ENCODE measurements around the gene DLGAP1. TPM values are rescaled to one million over a fixed set of nuclear protein-coding genes. Genes with fewer than 3 reads are reported as not detected.

DLGAP1 gene
- total RNA-seq, 2 experiments from 2014 or later, result 0.31 to 0.36 TPM

- intact Hi-C loops (cut with DNase I, micrococcal nuclease), result no loop called here
- no peak for ATAC-seq (ENCODE audit: poor library complexity)
- no peak for DNase-seq
- Histone ChIP-seq H3K27ac (ENCODE audit: low read depth in 1 of 2, low read length in 2 of 2) (no peak overlapping the region), H3K9me3 (ENCODE audit: control insufficient read depth in 1 of 2, insufficient read depth in 1 of 2, low read length in 2 of 2) (no peaks in the 10 kb centered on the region), H3K27me3 (ENCODE audit: control insufficient read depth in 1 of 2, insufficient read depth in 2 of 2, low read length in 2 of 2) (no peaks in the 10 kb centered on the region), H3K4me3 (ENCODE audit: low read length) (no peak overlapping the region), H3K36me3 (ENCODE audit: insufficient read depth, low read length) (no peaks in the 10 kb centered on the region), H3K4me1 (ENCODE audit: insufficient read depth, low read length) (no peaks in the 10 kb centered on the region)
- no peaks in the 10 kb centered on the region for H3K36me3 Mint-ChIP-seq (ENCODE audit: low read depth)
- no peaks in the 10 kb centered on the region for H3K27me3 Mint-ChIP-seq
- TF ChIP-seq CTCF (IDR thresholded peaks at IDR 0.05), result no peak
- no peak overlapping the region for H3K4me3 Mint-ChIP-seq
- H3K9me3 Mint-ChIP-seq, result no peaks in the 10 kb centered on the region
- ChIA-PET CTCF (no interaction called here), POLR2A (no interaction called here)
- no peaks in the 10 kb centered on the region for H3K4me1 Mint-ChIP-seq (ENCODE audit: low read depth)
- no peak overlapping the region for H3K27ac Mint-ChIP-seq
Observed at GRCh38 chr18:4074647-4075046, 380.5 kb downstream of the DLGAP1 start.

- H3K4me1 Mint-ChIP-seq (ENCODE audit: low read depth), result no peaks in the 10 kb centered on the region
- Histone ChIP-seq H3K4me1 (ENCODE audit: insufficient read depth, low read length) (no peaks in the 10 kb centered on the region), H3K27me3 (ENCODE audit: control insufficient read depth in 1 of 2, insufficient read depth in 2 of 2, low read length in 2 of 2) (no peaks in the 10 kb centered on the region), H3K27ac (ENCODE audit: low read depth in 1 of 2, low read length in 2 of 2) (no peak overlapping the region), H3K36me3 (ENCODE audit: insufficient read depth, low read length) (no peaks in the 10 kb centered on the region), H3K9me3 (ENCODE audit: control insufficient read depth in 1 of 2, insufficient read depth in 1 of 2, low read length in 2 of 2) (peaks cover 0 to 5% of the 10 kb centered on the region in 2 experiments), H3K4me3 (ENCODE audit: low read length) (no peak overlapping the region)
- no peaks in the 10 kb centered on the region for H3K36me3 Mint-ChIP-seq (ENCODE audit: low read depth)
- no peak overlapping the region for H3K27ac Mint-ChIP-seq
- no peaks in the 10 kb centered on the region for H3K9me3 Mint-ChIP-seq
- DNase-seq, result no peak
- intact Hi-C loops (cut with DNase I, micrococcal nuclease), result loop anchor here in 1 of 2 experiments (5.0 kb wide), 2 partner anchors 297 to 787 kb away; no protein-coding TSS in a partner anchor
- ChIA-PET POLR2A (no interaction called here), CTCF (no interaction called here)
- H3K4me3 Mint-ChIP-seq, result no peak overlapping the region
- TF ChIP-seq CTCF (IDR thresholded peaks at IDR 0.05), result no peak
- ATAC-seq (ENCODE audit: poor library complexity), result no peak
- no peaks in the 10 kb centered on the region for H3K27me3 Mint-ChIP-seq
Observed at GRCh38 chr18:4069183-4069582, 385.9 kb downstream of the DLGAP1 start.

- H3K4me3 ChIP-seq (ENCODE audit: low read length), result no peak overlapping the region
- H3K27ac ChIP-seq (ENCODE audit: low read depth in 1 of 2, low read length in 2 of 2), result no peak overlapping the region
- peak; percentile 75 for TF ChIP-seq CTCF (IDR thresholded peaks at IDR 0.05)
- peak; percentile 46 for ATAC-seq (ENCODE audit: poor library complexity)
- Mint-ChIP-seq H3K27me3 (no peaks in the 10 kb centered on the region), H3K4me3 (no peak overlapping the region), H3K9me3 (no peaks in the 10 kb centered on the region), H3K36me3 (ENCODE audit: low read depth) (no peaks in the 10 kb centered on the region), H3K4me1 (ENCODE audit: low read depth) (no peaks in the 10 kb centered on the region), H3K27ac (no peak overlapping the region)
- no peaks in the 10 kb centered on the region for H3K4me1 ChIP-seq (ENCODE audit: insufficient read depth, low read length)
- ChIA-PET CTCF (interaction anchor here (0.6 kb wide), 1 partner anchor 12 kb away, joined by 3 read pairs; no protein-coding TSS in a partner anchor), POLR2A (no interaction called here)
- no peaks in the 10 kb centered on the region for H3K27me3 ChIP-seq (ENCODE audit: control insufficient read depth in 1 of 2, insufficient read depth in 2 of 2, low read length in 2 of 2)
- H3K36me3 ChIP-seq (ENCODE audit: insufficient read depth, low read length), result no peaks in the 10 kb centered on the region
- intact Hi-C loops (cut with DNase I, micrococcal nuclease), result loop anchor here (1.0 to 5.0 kb wide), 3 partner anchors 296 to 786 kb away; no protein-coding TSS in a partner anchor
- peaks cover 0 to 5% of the 10 kb centered on the region in 2 experiments for H3K9me3 ChIP-seq (ENCODE audit: control insufficient read depth in 1 of 2, insufficient read depth in 1 of 2, low read length in 2 of 2)
- peak in 6 of 14 experiments; percentile 1 to 47 (median 21) for DNase-seq
Observed at GRCh38 chr18:4068552-4069158, 386.5 kb downstream of the DLGAP1 start.

All from CD4-positive, alpha-beta T cell (primary cell).